IPS-15b (cell line): ENCODE measurements around the gene MSGN1.

Experiments used
- H3K27me3 ChIP-seq: one replicate; pipeline ENCODE4 v1.6.1; 2013; ENCODE audit warnings: low read length; ENCODE audit not compliant: control insufficient read depth, insufficient read depth
- H3K36me3 ChIP-seq: one replicate; pipeline ENCODE4 v1.6.1; 2013; ENCODE audit warnings: low read length; ENCODE audit not compliant: control insufficient read depth, insufficient read depth
- H3K4me1 ChIP-seq: one replicate; pipeline ENCODE4 v1.6.1; 2013; ENCODE audit warnings: mild to moderate bottlenecking, low read length; ENCODE audit not compliant: control insufficient read depth, insufficient read depth
- H3K4me3 ChIP-seq: one replicate; pipeline ENCODE4 v1.5.1; 2013; ENCODE audit warnings: low read depth, low read length
- H3K9ac ChIP-seq: one replicate; pipeline ENCODE4 v1.6.1; 2013; ENCODE audit warnings: low read depth, mild to moderate bottlenecking, low read length
- H3K9me3 ChIP-seq: one replicate; pipeline ENCODE4 v1.6.1; 2013; ENCODE audit warnings: mild to moderate bottlenecking, low read length; ENCODE audit not compliant: control insufficient read depth, insufficient read depth

Gene MSGN1

GRCh38 chr2:17827785-17828184 is 11.5 kb downstream of the MSGN1 start:
- peaks cover 46% of the 10 kb centered on the region for H3K27me3 ChIP-seq
- peaks cover 5% of the 10 kb centered on the region for H3K4me1 ChIP-seq
- H3K9me3 ChIP-seq: no peaks in the 10 kb centered on the region
- H3K4me3 ChIP-seq: no peak overlapping the region
- H3K9ac ChIP-seq: no peak overlapping the region
- no peaks in the 10 kb centered on the region for H3K36me3 ChIP-seq

- no peak overlapping the region for H3K9ac ChIP-seq
These were observed 14.1 kb downstream of the MSGN1 start for GRCh38 chr2:17830053-17831034.

GRCh38 chr2:17835516-17835915 is 19.3 kb downstream of the MSGN1 start:
- Histone ChIP-seq H3K4me3 (no peak overlapping the region), H3K4me1 (no peaks in the 10 kb centered on the region), H3K27me3 (peaks cover 8% of the 10 kb centered on the region), H3K9ac (no peak overlapping the region), H3K9me3 (no peaks in the 10 kb centered on the region), H3K36me3 (no peaks in the 10 kb centered on the region)

More at GRCh38 chr2:17830053-17831034, 14.1 kb downstream of the MSGN1 start:
- Histone ChIP-seq H3K36me3 (no peaks in the 10 kb centered on the region), H3K9me3 (no peaks in the 10 kb centered on the region), H3K4me3 (peak overlapping the region; percentile 43), H3K27me3 (peaks cover 45% of the 10 kb centered on the region), H3K4me1 (peaks cover 5% of the 10 kb centered on the region)

- Histone ChIP-seq H3K9ac (no peak overlapping the region), H3K36me3 (no peaks in the 10 kb centered on the region), H3K27me3 (no peaks in the 10 kb centered on the region), H3K4me1 (no peaks in the 10 kb centered on the region), H3K4me3 (no peak overlapping the region), H3K9me3 (no peaks in the 10 kb centered on the region)
These were observed 23.7 kb downstream of the MSGN1 start for GRCh38 chr2:17839959-17840358.

- Histone ChIP-seq H3K9me3 (no peaks in the 10 kb centered on the region), H3K4me3 (no peak overlapping the region), H3K4me1 (no peaks in the 10 kb centered on the region), H3K27me3 (no peaks in the 10 kb centered on the region), H3K36me3 (no peaks in the 10 kb centered on the region), H3K9ac (no peak overlapping the region)
These were observed 27.2 kb downstream of the MSGN1 start for GRCh38 chr2:17843457-17843856.

- H3K9ac ChIP-seq: no peak overlapping the region
- H3K4me1 ChIP-seq: no peaks in the 10 kb centered on the region
- H3K4me3 ChIP-seq: no peak overlapping the region
- H3K27me3 ChIP-seq: no peaks in the 10 kb centered on the region
- no peaks in the 10 kb centered on the region for H3K9me3 ChIP-seq
- H3K36me3 ChIP-seq: no peaks in the 10 kb centered on the region
These were observed 29.5 kb downstream of the MSGN1 start for GRCh38 chr2:17845806-17846205.

- no peaks in the 10 kb centered on the region for H3K27me3 ChIP-seq
- no peaks in the 10 kb centered on the region for H3K9me3 ChIP-seq
- H3K4me3 ChIP-seq: no peak overlapping the region
- no peak overlapping the region for H3K9ac ChIP-seq
- no peaks in the 10 kb centered on the region for H3K4me1 ChIP-seq
- no peaks in the 10 kb centered on the region for H3K36me3 ChIP-seq
These were observed 30.4 kb downstream of the MSGN1 start for GRCh38 chr2:17846676-17847075.

GRCh38 chr2:17847236-17847635 is 31.0 kb downstream of the MSGN1 start:
- no peaks in the 10 kb centered on the region for H3K36me3 ChIP-seq
- H3K4me3 ChIP-seq: no peak overlapping the region
- H3K9ac ChIP-seq: no peak overlapping the region
- H3K27me3 ChIP-seq: no peaks in the 10 kb centered on the region
- no peaks in the 10 kb centered on the region for H3K4me1 ChIP-seq
- H3K9me3 ChIP-seq: no peaks in the 10 kb centered on the region

- Histone ChIP-seq H3K4me3 (no peak overlapping the region), H3K9me3 (no peaks in the 10 kb centered on the region), H3K4me1 (no peaks in the 10 kb centered on the region), H3K9ac (no peak overlapping the region), H3K36me3 (no peaks in the 10 kb centered on the region), H3K27me3 (no peaks in the 10 kb centered on the region)
These were observed 33.0 kb downstream of the MSGN1 start for GRCh38 chr2:17849275-17849674.

- H3K36me3 ChIP-seq: no peaks in the 10 kb centered on the region
- no peaks in the 10 kb centered on the region for H3K27me3 ChIP-seq
- no peaks in the 10 kb centered on the region for H3K4me1 ChIP-seq
- H3K9me3 ChIP-seq: no peaks in the 10 kb centered on the region
- no peak overlapping the region for H3K9ac ChIP-seq
- H3K4me3 ChIP-seq: no peak overlapping the region
These were observed 33.9 kb downstream of the MSGN1 start for GRCh38 chr2:17850151-17850550.

GRCh38 chr2:17851731-17852585 is 35.7 kb downstream of the MSGN1 start:
- Histone ChIP-seq H3K4me3 (no peak overlapping the region), H3K4me1 (no peaks in the 10 kb centered on the region), H3K36me3 (no peaks in the 10 kb centered on the region)

More at GRCh38 chr2:17851731-17852585, 35.7 kb downstream of the MSGN1 start:
- no peaks in the 10 kb centered on the region for H3K9me3 ChIP-seq
- H3K9ac ChIP-seq: no peak overlapping the region
- no peaks in the 10 kb centered on the region for H3K27me3 ChIP-seq
